ENCODE measurements around the gene AKAP17A.

DNA sequence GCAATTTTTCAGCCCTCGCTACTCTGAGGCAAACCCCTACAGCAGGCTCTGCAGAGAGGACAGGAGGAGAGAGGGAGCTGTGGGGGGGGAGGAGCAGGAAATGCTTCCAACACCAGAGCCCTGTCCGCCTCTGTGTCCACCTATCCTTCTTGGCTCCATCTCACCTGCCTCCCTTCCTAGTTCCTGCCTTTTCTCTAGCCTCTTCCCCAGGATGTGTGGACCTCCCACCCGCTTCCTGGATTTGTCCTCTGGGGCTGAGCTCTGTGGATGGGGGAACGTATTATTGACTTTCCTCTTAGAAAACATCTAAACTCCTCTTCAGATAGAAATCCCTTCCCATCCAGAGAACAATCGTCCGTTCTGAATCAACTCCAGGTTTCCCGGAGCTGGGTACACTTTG lies 37.8 kb downstream of the AKAP17A start:
- no peak for TF ChIP-seq EZH2phosphoT487 (conservative IDR thresholded peaks at IDR 0.05; ENCODE audit: low read length)
- TF ChIP-seq, protein P1, sequence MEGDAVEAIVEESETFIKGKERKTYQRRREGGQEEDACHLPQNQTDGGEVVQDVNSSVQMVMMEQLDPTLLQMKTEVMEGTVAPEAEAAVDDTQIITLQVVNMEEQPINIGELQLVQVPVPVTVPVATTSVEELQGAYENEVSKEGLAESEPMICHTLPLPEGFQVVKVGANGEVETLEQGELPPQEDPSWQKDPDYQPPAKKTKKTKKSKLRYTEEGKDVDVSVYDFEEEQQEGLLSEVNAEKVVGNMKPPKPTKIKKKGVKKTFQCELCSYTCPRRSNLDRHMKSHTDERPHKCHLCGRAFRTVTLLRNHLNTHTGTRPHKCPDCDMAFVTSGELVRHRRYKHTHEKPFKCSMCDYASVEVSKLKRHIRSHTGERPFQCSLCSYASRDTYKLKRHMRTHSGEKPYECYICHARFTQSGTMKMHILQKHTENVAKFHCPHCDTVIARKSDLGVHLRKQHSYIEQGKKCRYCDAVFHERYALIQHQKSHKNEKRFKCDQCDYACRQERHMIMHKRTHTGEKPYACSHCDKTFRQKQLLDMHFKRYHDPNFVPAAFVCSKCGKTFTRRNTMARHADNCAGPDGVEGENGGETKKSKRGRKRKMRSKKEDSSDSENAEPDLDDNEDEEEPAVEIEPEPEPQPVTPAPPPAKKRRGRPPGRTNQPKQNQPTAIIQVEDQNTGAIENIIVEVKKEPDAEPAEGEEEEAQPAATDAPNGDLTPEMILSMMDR (IDR thresholded peaks at IDR 0.05; ENCODE audit: insufficient read depth, low read length, poor library complexity, severe bottlenecking) = no peak

All from SU-DHL-6 (cell line).